ENCODE measurements around the gene CERS6. TPM values are rescaled to one million over a fixed set of nuclear protein-coding genes. Genes with fewer than 3 reads are reported as not detected.

CERS6 gene
- total RNA-seq, 1 donor from 2014 or later, result 10.9 TPM

DNA sequence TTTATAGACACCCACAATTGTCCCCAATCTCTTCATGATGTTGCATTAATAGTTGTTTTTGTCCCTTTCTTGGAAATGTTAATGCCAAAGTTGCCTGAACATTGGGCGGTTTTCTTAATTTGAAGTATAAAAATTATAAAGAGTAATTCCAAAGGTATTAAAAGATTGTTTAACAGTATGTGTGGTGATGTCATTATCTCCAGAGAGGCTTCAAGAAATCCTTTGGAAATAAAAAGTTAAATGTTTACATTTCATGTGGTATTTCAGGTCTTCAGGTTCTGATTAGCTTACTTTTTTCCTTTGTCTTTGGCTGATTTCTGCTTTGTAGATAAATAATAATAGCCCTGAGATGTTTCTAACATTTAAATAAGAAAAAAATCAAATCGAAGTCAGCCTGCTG lies 317.1 kb downstream of the CERS6 start:
- H3K27ac ChIP-seq, result no peak overlapping the region
- intact Hi-C loops (cut with DNase I), result no loop called here
- H3K9me3 ChIP-seq, result no peaks in the 10 kb centered on the region
- peaks cover 0 to 5% of the 10 kb centered on the region in 2 donors for H3K36me3 ChIP-seq
- no peak for DNase-seq (ENCODE audit: low spot score in 2 of 2)
- H3K4me3 ChIP-seq, result no peak overlapping the region
- TF ChIP-seq, protein P1, sequence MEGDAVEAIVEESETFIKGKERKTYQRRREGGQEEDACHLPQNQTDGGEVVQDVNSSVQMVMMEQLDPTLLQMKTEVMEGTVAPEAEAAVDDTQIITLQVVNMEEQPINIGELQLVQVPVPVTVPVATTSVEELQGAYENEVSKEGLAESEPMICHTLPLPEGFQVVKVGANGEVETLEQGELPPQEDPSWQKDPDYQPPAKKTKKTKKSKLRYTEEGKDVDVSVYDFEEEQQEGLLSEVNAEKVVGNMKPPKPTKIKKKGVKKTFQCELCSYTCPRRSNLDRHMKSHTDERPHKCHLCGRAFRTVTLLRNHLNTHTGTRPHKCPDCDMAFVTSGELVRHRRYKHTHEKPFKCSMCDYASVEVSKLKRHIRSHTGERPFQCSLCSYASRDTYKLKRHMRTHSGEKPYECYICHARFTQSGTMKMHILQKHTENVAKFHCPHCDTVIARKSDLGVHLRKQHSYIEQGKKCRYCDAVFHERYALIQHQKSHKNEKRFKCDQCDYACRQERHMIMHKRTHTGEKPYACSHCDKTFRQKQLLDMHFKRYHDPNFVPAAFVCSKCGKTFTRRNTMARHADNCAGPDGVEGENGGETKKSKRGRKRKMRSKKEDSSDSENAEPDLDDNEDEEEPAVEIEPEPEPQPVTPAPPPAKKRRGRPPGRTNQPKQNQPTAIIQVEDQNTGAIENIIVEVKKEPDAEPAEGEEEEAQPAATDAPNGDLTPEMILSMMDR (IDR thresholded peaks at IDR 0.05), result no peak
- H3K27me3 ChIP-seq, result no peaks in the 10 kb centered on the region
- no peaks in the 10 kb centered on the region for H3K4me1 ChIP-seq

DNA sequence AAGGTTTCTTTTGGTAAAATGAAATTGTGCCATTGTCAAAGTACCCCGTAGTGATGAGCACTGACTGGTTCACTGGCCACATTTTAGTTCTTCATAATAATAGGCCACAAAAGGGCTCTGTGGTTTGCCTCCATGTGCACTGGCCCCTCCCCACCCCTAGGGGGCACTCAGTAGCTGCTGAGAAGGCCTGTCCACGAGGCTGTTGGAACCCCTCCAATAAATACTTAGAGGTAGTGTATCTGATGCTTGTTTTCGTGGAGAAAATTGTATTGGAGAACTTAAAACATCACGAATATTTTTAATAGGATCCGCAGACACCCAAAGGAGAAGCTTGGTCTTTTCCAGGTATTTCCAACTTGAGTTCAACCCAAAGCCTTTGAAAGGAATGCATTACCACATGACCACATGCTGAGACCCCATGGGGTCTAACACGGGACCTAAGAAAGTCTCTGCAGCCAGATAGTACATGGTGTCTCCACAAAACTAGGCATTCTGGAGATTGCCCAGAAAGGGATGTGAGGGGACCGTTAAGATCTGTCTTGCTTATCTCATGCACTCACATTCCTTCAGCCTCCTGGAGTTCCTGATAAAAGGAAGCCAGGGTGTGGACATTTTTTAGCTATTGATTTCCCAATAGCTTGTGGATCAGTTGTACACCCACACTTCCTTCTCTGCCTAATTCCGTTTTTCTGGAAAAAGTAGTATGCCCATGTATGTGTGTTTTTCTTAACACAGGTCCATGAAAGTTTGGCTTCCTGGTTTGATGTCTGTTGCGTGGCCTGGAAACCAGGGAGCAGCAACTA lies 317.8 kb downstream of the CERS6 start:
- TF ChIP-seq, protein P1 (IDR thresholded peaks at IDR 0.05), result peak; percentile 19 to 26 (median 20)
- intact Hi-C loops (cut with DNase I), result no loop called here
- Histone ChIP-seq H3K4me3 (no peak overlapping the region), H3K27me3 (no peaks in the 10 kb centered on the region), H3K36me3 (peaks cover 0 to 5% of the 10 kb centered on the region in 2 donors), H3K27ac (no peak overlapping the region), H3K9me3 (no peaks in the 10 kb centered on the region), H3K4me1 (no peaks in the 10 kb centered on the region)
- no peak for DNase-seq (ENCODE audit: low spot score in 2 of 2)

DNA sequence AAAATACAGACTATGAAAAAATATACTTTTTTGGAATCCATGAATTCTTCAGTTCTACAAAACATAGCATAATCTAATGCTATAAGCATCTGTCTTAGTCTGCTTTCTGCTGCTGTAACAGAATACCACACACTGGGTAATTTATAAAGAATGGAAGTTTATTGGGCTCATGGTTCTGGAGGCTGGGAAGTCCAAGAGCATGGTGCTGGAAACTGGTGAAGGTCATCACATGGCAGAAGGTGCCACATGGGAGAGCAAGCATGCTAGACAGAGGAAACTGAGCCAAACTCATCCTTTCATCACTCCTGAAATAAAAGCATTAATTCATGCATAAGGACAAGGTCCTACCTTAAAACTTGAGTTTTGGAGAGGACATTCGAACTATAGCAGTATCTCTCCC lies 319.8 kb downstream of the CERS6 start:
- intact Hi-C loops (cut with DNase I), result no loop called here
- no peaks in the 10 kb centered on the region for H3K27me3 ChIP-seq
- TF ChIP-seq, protein P1 (IDR thresholded peaks at IDR 0.05), result no peak
- H3K9me3 ChIP-seq, result no peaks in the 10 kb centered on the region
- no peak for DNase-seq (ENCODE audit: low spot score in 2 of 2)
- no peak overlapping the region for H3K27ac ChIP-seq
- H3K4me3 ChIP-seq, result no peak overlapping the region
- no peaks in the 10 kb centered on the region for H3K36me3 ChIP-seq
- no peaks in the 10 kb centered on the region for H3K4me1 ChIP-seq

DNA sequence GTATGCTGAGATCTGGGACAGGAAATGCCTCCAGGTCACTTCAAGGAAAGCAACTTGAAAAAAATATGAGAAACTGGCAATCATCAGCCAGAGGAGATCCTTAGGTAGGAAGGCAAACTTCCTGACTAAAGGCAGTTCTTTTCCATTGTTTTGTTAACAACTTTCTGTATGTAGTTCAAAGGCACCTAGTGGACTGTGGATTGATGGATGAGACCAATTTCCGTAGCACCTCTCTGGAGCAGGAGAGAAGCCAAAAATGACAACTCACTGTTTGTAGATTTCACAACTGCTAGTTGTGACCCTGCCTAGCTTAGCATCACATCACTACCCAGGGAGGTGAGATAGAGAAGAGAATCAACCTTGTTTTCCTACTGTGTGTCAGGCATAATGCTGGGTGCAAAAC lies 324.6 kb downstream of the CERS6 start:
- no peaks in the 10 kb centered on the region for H3K27me3 ChIP-seq
- no peak overlapping the region for H3K27ac ChIP-seq
- intact Hi-C loops (cut with DNase I), result no loop called here
- H3K4me3 ChIP-seq, result no peak overlapping the region
- H3K4me1 ChIP-seq, result no peaks in the 10 kb centered on the region
- DNase-seq (ENCODE audit: low spot score in 2 of 2), result no peak
- no peaks in the 10 kb centered on the region for H3K9me3 ChIP-seq
- no peaks in the 10 kb centered on the region for H3K36me3 ChIP-seq
- TF ChIP-seq, protein P1 (IDR thresholded peaks at IDR 0.05), result no peak

DNA sequence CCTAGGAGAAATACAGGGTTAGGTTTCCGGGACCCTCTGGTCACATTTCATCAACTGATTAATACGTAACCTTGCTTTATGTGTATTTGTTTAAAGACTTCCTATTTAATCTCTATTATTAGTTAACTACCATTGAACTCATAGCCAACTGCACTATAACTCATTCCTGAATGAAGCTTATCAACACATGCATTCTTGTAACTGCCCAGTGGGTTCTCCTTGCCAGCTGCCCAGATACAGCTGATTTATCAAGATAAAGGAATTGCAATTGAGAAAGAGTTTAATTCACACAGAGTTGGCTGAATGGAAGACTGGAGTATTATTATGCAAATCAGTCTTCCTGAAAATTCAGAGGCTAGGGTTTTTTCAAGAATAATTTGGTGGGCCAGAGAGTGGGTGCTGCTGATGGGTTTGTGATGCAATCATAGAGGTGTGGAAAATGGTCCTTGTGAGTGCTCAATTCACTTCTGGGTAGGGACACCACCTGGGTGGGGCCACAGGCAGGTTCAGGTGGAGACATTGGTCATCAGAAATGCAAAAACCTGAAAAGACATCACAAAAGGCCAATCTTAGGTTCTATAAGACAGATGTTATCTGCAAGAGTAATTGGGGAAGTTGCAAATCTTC lies 325.2 kb downstream of the CERS6 start:
- Histone ChIP-seq H3K4me3 (no peak overlapping the region), H3K9me3 (no peaks in the 10 kb centered on the region), H3K36me3 (no peaks in the 10 kb centered on the region), H3K27me3 (no peaks in the 10 kb centered on the region), H3K27ac (no peak overlapping the region), H3K4me1 (no peaks in the 10 kb centered on the region)
- TF ChIP-seq, protein P1 (IDR thresholded peaks at IDR 0.05), result no peak
- no peak for DNase-seq (ENCODE audit: low spot score in 2 of 2)
- intact Hi-C loops (cut with DNase I), result no loop called here
